GM13977 (cell line): ENCODE results near the gene TPM1.

Experiments
- DNase-seq: peaks from one replicate; pipeline ENCODE4 v3.0.0; 2012; ENCODE audit warnings: low spot score
- CTCF ChIP-seq: IDR thresholded peaks from 2 replicates; pipeline ENCODE4 v1.5.1; 2012; ENCODE audit warnings: mild to moderate bottlenecking, control low read depth; ENCODE audit not compliant: insufficient read depth; ENCODE audit errors: extremely low read depth, missing control alignments
- in situ Hi-C: fragments of 300-500 bp; cut with MboI; formaldehyde crosslinking; loops from one replicate; pipeline ENCODE4 v1.12.0; 2022; ENCODE audit warnings: low sequenced_read_pairs, low pct_unique_long_range_greater_than_20kb, mixed read lengths, inconsistent platforms; ENCODE audit not compliant: unreplicated experiment

TPM1 gene

GRCh38 chr15:62998262-62998890, 44.2 kb upstream of the TPM1 start:
- no peak for TF ChIP-seq CTCF
- DNase-seq = no peak
- in situ Hi-C loops = no loop called here

- no peak for TF ChIP-seq CTCF
- no peak for DNase-seq
- in situ Hi-C loops = no loop called here
These were observed 43.4 kb upstream of the TPM1 start for GRCh38 chr15:62999178-62999577.

GRCh38 chr15:62999923-63000561, 42.5 kb upstream of the TPM1 start:
- DNase-seq = no peak
- in situ Hi-C loops = no loop called here

GRCh38 chr15:63000706-63001105, 41.8 kb upstream of the TPM1 start:
- in situ Hi-C loops = no loop called here
- DNase-seq = no peak
- no peak for TF ChIP-seq CTCF

More at GRCh38 chr15:62999923-63000561, 42.5 kb upstream of the TPM1 start:
- no peak for TF ChIP-seq CTCF

- no peak for DNase-seq
- in situ Hi-C loops = no loop called here
- TF ChIP-seq CTCF = no peak
These were observed 38.3 kb upstream of the TPM1 start for GRCh38 chr15:63004211-63004610.

- in situ Hi-C loops = no loop called here
- no peak for TF ChIP-seq CTCF
- no peak for DNase-seq
These were observed 36.3 kb upstream of the TPM1 start for GRCh38 chr15:63006032-63006878.
